GM18498 (cell line): Measurements from ENCODE around the gene IL18.
"Not testable (repeated sequence)": the region's sequence is repeated elsewhere in the genome, so short reads cannot be mapped to it uniquely, and the experiment has no call there.

Experiments used
- ATAC-seq: cut with Tn5 transposase; IDR thresholded peaks from one replicate; pipeline ENCODE4 v1.9.1; 2021; ENCODE audit warnings: mild to moderate bottlenecking, moderate library complexity; ENCODE audit not compliant: unreplicated experiment

The IL18 gene

DNA sequence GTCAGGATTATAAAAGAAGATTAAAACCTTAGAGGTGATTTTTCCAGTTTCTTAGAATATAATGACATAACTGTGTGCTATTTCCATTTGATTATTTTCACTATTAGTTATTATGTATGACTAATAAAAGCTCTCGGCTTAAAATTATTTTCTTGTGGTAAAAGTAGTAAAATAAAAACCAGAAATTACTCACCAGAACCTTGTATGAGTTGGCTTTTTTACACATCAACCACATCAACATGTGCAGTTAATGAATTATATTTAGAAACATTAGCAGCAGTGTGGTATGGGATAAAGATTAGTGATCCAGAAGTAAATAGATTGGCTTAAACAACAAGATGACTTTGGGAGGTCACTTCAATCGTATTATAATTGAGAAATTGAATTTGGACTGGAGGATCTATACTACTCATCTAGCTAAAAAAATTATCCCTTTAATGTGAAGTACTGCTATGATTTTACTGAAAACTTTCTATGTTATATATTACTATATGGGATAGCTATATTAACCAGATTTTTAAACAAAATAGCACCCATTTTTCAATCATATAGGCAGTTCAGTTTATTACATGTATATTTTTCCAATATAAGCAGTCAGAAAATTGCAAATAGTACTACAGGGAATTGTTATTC is 8.6 kb upstream of the IL18 start:
- ATAC-seq: peak; percentile 50

DNA sequence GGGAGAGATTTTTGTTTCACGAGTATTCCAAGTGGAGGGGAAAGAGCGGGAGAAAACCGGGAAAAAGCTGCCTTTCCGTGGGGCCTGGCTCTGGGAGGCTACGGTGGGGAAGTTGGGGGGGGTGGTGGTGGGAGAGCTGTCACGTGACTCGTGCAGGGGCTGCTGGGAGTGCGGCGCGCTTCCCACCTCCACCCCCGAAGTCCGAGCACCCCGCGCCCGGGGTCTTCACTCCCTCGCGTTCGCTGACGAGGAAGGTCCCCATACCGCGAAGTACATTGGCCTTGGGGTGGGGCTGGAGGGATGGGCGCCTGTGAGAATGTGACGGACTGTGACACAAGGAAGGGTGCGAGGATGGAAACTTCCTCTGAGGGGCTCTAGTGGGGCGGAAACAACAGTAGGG is 3.3 kb upstream of the IL18 start, which contains the start of gene TEX12:
TSS of gene TEX12 (plus strand) at position 228 of the 400 bp plus-strand sequence. CDS start 1,897 bp downstream, outside the sequence.
- ATAC-seq: no peak

DNA sequence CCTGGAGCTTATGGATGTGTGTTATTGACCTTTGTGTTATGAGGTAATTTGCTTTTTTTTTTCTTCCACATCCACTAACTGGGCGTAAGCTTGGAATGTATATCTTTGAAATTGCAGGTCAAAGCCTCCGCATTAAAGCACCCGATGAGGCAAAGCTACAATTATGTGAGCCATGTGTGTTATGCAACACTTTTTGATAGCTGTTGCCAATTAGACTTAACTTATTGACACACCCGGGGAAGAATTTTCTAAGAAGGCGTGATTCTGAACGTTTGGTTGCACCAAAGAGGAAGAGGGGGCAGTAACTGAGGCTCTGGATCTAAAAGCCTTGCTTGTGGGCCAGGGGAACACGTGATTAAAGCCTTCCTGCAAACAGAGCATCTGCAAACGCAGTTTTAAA is 2.7 kb upstream of the IL18 start:
- ATAC-seq: no peak

DNA sequence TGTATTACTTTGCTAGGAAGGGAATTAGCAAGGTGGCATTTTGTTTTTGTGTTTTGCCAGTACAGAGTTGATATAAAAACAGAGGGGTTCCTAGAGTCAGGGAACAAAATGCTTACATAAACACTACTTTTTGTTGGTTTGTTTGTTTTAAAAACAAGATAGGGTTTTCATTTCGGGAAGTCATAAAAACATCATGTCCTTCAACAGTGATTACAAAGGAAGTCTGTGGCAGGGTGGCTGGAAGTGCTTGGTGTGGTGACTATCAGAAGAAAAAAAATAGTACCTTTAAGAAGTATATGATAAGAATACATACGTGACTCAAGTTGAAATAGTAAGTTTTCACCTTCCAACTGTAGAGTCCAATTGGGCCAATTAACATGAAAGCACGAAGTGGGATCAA is 1.2 kb upstream of the IL18 start:
- ATAC-seq: no peak

DNA sequence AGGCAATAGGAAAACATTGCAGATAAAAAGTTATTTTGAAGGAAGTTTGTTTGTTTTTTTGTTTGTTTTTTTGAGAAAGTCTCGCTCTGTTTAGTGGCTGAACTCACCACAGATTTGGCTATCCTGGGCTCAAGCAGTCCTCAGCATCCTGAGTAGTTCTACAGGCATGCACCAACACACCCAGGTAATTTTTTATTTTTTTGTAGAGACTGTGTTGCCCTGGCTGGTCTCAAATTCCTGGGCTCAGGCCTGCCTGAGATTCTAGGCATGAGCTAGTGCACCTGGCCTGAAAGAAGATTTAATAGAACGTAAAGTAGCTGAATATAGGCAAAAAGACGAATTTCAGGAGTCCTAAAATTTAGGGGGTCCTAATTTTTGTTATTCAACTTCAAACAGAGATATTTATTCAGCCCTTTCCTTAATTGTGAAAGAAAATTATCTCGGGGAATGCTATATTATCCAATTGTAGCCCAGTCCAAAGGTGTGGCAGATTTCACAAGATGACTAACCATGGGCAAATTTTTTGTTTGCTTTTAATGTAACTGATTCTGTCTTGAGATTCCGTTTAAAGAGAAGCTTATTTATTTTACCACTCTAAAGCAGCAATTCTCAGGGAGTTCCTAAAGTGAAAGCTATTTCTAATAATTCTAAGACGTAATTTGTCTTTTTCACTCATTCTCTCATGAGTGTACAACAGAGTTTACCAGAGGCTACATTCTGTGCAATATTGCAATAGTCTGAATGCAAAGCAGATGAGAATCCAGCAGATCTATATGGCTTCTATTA is 940 bp downstream of the IL18 start:
- ATAC-seq: no peak

DNA sequence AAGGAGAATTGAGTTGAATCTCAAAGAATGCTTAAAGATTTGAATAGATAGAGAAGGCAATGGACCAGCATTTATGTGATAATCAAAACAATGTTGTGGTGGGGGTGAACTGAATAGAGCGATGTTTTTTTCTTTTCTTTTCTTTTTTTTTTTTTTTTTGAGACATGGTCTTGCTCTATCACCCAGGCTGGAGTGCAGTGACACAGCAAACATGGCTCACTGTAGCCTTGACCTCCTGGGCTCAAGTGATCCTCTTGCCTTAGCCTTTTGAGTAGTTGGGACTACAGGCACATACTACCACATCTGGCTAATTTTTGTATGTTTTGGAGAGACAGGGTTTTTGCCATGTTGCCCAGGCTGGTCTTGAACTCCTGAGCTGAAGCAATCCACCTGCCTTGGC is 1.7 kb downstream of the IL18 start:
- not testable (repeated sequence) for ATAC-seq

DNA sequence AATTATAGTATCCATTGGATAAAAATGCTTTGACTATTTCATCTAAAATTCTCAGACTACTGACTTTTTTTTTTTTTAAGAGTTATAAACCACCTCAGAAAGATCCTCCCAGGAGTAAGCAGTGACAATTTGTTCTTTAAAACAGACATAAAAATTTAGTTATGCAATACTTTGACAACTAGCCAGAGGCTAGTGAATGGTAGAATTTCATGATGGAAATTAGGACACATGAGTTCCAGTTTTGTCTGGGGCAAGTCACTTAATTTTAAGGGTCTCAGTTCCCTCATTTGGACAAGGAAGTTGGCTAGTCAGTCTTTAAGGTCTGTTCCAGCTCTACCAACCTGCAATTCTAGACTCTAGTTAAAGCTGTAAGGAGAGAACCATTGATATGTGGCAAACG is 2.9 kb downstream of the IL18 start:
- no peak for ATAC-seq

DNA sequence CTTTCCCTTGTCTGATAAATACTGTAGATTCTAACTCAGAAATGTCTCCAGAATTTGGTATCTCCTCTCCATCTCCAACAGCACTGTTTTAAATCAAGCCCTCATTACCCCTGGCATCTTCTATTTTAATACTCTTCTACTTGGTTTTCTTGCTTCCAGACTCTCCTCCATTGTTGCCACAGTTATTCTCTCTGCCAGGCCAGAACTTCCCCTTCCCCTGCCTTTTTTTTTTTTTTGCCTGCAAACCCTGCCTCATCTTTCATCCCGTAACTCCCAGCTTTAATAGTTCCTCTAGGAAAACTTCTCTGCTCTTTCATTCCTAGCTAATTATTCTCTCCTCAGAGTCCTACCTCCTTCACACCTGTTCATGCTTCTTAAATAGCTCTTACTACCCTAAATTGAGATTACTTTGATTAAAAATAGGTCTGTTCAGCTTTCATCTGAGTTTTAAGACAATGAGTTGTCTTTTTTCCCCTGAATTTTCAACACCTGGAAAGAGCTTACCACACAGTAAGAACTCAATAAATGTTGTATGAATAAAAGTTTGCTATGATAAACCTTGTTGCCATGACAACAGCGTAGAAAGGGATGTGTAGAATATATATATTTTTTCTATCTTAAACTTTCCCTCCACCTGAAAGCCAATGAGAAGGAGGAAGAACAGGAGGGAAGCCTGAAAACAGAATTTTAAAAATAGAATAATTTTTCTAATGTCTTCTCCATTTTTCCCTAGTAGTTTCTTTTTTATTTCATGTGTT is 3.6 kb downstream of the IL18 start:
- ATAC-seq: no peak

DNA sequence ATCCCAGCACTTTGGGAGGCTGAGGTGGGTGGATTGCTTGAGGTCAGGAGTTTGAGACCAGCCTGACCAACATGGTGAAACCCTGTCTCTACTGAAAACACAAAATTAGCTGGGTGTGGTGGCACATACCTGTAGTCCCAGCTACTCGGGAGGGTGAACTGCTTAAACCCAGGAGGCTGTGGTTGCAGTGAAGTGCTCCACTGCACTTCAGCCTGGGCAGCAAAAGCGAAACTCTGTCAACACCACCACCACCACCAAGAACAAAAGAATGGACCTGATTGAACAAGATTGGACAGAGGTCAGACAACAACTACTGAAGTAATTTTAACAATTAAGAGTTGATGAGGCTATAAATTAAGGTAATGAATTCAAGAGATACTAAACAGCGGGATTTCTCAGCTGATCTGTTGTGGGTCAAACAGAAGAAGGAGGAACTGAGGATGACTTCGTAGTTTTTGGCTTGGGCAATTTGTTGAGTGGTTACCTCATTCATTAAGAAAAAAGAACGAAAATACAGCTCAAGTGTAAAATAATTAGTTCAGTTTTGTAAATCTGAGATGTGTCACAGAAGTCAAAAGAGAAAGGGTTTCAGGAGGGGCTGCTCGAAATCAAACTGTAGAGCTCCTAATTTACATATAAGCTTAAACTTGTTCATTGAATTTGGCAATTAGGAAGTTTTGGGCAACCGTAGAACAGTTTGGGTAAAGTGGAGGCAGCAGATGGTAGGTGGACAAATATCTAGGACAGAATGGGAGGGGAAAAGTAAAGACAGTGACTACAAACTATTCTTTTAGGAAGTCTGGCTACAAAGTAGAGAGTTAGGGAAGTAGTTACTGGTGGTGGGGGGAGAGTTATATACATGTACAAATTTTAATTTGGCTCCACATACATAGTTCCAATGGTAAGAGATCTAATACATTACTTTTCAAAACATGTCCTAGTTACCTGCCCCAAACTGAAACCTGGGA is 4.5 kb downstream of the IL18 start:
- ATAC-seq: no peak

DNA sequence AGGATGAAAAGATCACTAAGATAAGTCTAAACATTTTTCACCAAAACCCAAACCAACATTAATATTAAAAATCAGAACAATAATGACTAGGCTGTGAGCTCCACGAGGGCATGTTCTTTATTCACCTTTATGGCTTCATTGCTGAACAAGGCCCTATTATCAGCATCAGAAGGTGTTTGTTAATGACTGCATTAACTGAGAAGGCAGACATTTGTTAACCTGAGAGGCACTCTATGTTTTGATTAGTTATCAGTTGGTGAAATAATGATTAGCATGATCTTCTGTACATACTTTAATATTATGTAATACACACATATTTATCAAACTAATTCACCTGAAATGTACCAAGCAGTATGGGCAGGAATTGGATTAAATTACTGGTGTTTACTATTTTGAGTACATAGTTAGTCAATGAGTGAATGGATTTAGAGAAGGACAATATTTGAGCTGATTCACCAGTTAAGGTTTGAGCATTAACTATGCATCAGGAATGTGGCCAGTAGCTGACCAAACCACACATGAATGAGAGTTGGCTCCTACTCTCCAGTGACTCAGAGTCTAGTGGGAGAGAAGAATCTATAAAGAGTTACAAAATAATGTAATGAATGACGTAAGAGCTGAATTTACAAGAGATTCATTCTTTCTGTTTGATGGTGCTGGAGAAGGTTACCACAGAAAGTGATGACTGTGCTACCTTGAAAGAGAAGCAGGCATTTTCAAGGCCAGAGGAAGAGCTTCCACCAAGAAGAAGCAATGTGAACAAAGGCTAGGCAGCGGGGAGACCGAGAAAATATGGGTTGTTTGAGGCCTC is 6.7 kb downstream of the IL18 start:
- ATAC-seq: no peak

DNA sequence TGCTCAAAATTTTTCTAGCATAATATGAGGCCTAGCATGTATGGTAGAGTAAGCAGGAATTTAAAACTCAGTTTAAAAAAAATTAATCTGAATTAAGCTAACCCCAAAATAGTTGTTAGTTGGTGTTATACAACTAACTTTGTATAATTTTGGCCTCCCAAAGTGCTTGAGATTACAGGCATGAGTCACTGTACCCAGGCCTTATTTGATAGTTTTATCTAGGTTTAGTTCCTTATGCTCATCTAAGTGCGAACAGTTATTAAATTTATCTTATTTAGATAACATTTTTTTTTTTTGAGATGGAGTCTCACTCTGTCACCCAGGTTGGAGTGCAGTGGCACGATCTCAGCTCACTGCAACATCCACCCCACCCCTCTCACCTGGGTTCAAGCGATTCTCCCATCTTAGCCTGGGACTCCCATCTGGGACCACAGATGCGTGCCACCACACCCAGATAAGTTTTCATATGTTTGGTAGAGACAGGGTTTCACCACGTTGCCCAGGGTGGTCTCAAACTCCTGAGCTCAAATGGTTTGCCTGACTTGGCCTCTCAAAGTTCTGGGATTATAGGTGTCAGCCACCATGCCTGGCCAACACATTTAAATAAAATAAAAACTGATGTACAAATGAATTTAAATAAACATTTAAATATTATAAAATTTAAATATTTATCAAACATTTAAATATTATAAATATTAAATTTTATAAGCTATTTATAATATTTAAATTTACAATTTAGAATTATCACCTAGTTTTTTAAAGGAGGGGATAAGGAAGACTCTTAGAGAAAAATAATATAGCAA is 7.5 kb downstream of the IL18 start:
- ATAC-seq: no peak

DNA sequence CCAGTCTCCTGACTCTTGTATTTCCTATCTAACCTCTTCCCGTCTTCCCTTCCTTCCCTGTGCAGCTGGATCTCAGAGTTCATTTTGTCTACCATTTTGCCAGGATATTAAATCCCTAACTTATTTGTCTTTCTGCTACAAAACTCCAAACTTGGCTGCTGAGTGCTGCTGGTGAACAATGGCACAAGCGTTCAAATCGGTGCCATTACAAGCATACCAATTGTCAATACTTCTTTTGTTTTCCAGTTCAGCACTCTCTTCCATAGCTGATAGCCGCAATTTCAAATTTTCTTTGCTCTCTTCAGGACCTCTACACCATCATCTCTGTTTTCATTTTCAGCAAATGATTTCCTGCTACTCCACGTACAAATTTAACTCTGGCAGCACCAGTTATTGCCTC is 13.4 kb downstream of the IL18 start:
- ATAC-seq: no peak

DNA sequence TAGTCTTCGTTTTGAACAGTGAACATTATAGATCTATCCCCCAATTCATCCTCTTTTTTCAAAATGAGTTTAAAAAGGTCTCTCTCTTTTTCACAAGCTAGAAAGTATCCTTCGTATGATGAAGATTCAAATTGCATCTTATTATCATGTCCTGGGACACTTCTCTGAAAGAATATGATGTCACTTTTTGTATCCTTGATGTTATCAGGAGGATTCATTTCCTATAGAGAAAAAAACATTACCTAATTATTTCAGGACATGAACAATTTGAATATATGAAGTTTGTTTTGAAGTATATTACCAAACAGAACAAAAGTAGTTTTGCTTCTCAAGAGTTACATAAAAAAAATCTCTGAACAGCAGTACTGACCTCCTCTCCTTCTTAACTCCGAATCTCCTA is 20.3 kb downstream of the IL18 start:
- ATAC-seq: no peak

DNA sequence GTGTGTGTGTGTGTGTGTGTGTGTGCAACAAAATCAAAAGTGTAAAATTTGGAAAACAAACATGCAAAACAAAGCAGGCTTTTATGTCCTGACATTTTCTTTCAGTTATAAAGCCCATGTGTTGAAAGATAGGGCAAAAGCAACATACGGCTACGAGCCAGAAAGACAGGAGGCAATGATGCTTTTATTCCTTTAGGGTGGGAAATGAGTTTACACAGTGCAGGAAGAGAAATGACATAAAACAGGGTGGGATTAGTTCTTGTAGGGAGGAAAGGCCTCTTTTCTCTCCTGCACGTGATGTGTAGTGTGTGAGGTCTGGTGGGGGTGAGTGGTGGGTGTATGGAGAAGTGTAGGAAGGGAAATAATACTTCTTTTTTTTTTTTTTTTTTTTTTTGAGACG is 29.4 kb downstream of the IL18 start:
- ATAC-seq: no peak

DNA sequence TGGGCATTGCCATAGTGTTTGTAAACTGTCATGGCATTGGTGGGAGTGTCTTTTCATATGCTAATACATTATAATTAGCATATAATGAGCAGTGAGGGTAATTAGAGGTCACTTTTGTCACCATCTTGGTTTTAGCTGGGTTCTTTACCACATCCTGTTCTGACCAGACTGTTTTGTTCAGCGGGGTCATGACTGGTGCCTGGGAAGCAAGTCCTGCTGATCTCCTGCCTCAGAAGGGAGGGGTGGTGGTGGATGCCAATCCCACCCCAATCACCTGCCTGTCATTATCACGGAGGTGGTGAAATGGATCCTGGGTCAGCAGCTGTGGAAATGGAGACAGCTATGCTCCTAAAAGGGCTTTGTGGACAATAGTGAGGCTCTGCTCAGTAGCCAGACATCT is 31.2 kb downstream of the IL18 start:
- no peak for ATAC-seq

DNA sequence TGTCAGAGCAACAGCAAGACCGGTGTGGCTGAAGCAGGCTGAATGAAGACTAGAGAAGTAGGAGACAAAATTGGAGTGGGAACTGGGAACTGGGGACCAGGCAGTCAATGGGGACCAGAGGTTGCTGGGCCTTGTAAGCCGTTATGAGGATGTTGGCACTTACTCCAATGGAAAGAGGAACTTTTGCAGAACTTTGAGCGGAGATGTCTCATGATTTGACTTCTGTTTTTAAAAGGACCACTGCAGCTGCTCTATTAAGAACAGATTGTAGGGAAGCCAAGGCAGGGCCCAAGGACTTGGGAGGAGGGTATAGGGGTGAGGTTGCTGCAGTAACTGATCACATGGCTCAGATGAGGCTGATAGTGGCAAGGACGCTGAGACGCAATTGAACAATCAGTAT is 34.2 kb downstream of the IL18 start:
- no peak for ATAC-seq

DNA sequence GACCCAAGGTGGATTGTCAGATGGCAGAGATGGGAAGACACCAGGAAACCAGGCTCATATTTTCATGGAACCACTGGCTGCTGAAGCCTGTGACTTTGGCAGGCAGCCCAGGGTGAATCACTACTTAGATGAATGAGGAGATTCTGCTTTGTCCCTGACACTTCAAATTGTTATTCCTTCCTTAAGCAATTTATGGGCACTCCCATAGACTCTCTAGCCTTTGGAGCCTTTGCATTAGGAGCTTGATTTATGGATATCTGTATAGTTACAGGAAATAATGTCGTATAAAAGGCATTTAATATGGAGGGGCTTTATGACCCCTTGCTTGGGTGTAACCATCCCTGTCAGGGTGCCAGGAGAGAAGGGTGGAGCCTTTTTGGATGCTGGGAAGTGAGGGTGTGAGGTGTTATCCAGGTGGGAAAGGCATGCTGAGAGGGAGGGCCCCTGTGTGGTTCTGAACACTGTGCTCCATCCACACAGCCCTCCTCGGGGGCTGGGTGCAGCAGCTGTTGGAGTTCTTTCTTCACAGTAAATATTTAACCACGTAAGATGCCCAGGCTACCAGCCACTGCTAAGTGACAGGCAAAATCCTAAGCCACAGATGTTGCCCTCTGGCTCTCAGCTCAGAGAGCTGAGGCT is 35.3 kb downstream of the IL18 start:
- ATAC-seq: no peak

DNA sequence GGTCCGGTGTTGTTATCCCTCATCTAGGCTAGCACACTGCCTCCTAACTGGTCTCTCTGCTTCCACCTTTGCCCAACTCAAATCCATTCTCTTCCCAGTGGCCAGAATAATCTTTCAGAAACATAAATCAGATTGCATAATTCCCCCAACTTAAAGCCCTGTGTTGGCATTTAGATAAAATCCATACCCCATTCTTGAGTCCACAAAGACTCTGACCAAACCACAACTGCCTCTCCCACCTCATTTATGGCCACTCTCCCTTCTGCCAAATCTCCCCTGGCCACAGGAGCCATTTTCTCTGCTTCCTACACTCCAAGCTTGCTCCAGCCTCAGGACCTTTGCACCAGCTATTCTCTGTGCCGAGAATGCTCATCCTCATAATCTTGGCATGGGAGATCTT is 36.8 kb downstream of the IL18 start:
- ATAC-seq: no peak

DNA sequence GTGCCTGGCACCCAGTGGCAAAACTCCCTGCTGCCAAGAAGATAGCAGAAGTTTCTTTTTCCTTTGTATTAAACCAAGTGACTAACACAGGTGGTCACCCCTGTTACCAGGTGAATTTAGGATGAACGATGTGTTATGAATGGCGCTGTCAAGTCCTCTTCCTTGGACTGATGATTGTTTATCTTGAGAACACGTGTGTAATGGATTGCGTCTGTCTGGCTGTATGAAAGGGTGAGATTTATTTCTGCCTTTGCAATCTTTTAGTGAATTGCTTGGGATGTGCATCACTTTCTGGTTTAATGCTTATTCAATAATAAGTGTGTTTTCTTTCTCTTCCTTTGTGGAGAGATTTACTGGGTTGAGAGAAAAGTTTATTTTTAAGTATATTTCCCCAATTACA is 40.8 kb downstream of the IL18 start:
- ATAC-seq: no peak
